Measurements from ENCODE around the gene STPG1. TPM values are rescaled to one million over a fixed set of nuclear protein-coding genes. Genes with fewer than 3 reads are reported as not detected.

Gene STPG1
- total RNA-seq, 1 donor from 2014 or later: 2.4 TPM

- no peak for TF ChIP-seq CTCF (IDR thresholded peaks at IDR 0.05; ENCODE audit: partially characterized antibody, unreplicated experiment)
- H3K4me3 Mint-ChIP-seq (ENCODE audit: unreplicated experiment): peak overlapping the region; percentile 98
- no peak for DNase-seq
- peaks cover 29% of the 10 kb centered on the region for H3K4me1 Mint-ChIP-seq (ENCODE audit: low read depth, unreplicated experiment)
- peaks cover 1% of the 10 kb centered on the region for H3K9me3 Mint-ChIP-seq (ENCODE audit: unreplicated experiment)
- H3K27ac Mint-ChIP-seq (ENCODE audit: unreplicated experiment): peak overlapping the region; percentile 78
- H3K36me3 Mint-ChIP-seq (ENCODE audit: unreplicated experiment): no peaks in the 10 kb centered on the region
- H3K27me3 Mint-ChIP-seq (ENCODE audit: unreplicated experiment): no peaks in the 10 kb centered on the region
Observed at GRCh38 chr1:24415910-24416665, 2.5 kb upstream of the STPG1 start.

GRCh38 chr1:24415334-24415909, 1.8 kb upstream of the STPG1 start, which contains the start of gene NIPAL3:
Gene NIPAL3, plus strand, starts transcription at chr1:24415802. Its CDS starts 3,746 bp downstream, at chr1:24419548.
- Mint-ChIP-seq H3K4me3 (ENCODE audit: unreplicated experiment) (peak within 1 kb of the TSS; percentile 98), H3K4me1 (ENCODE audit: low read depth, unreplicated experiment) (peaks cover 29% of the 10 kb centered on the region), H3K9me3 (ENCODE audit: unreplicated experiment) (peaks cover 1% of the 10 kb centered on the region), H3K27ac (ENCODE audit: unreplicated experiment) (peak within 1 kb of the TSS; percentile 78), H3K36me3 (ENCODE audit: unreplicated experiment) (no peaks in the 10 kb centered on the region), H3K27me3 (ENCODE audit: unreplicated experiment) (no peaks in the 10 kb centered on the region)
- peak; percentile 98 for DNase-seq
- peak; percentile 93 for TF ChIP-seq CTCF (IDR thresholded peaks at IDR 0.05; ENCODE audit: partially characterized antibody, unreplicated experiment)

- Mint-ChIP-seq H3K36me3 (ENCODE audit: unreplicated experiment) (no peaks in the 10 kb centered on the region), H3K4me1 (ENCODE audit: low read depth, unreplicated experiment) (peaks cover 29% of the 10 kb centered on the region), H3K9me3 (ENCODE audit: unreplicated experiment) (peaks cover 1% of the 10 kb centered on the region), H3K27me3 (ENCODE audit: unreplicated experiment) (no peaks in the 10 kb centered on the region), H3K27ac (ENCODE audit: unreplicated experiment) (no peak overlapping the region), H3K4me3 (ENCODE audit: unreplicated experiment) (peak overlapping the region; percentile 53)
- no peak for TF ChIP-seq CTCF (IDR thresholded peaks at IDR 0.05; ENCODE audit: partially characterized antibody, unreplicated experiment)
- no peak for DNase-seq
Observed at GRCh38 chr1:24414775-24415333, 1.3 kb upstream of the STPG1 start.

- Mint-ChIP-seq H3K4me3 (ENCODE audit: unreplicated experiment) (peak overlapping the region; percentile 84), H3K27ac (ENCODE audit: unreplicated experiment) (no peak overlapping the region), H3K4me1 (ENCODE audit: low read depth, unreplicated experiment) (peaks cover 13% of the 10 kb centered on the region), H3K9me3 (ENCODE audit: unreplicated experiment) (peaks cover 1% of the 10 kb centered on the region), H3K27me3 (ENCODE audit: unreplicated experiment) (no peaks in the 10 kb centered on the region), H3K36me3 (ENCODE audit: unreplicated experiment) (no peaks in the 10 kb centered on the region)
- TF ChIP-seq CTCF (IDR thresholded peaks at IDR 0.05; ENCODE audit: partially characterized antibody, unreplicated experiment): no peak
- DNase-seq: no peak
Observed at GRCh38 chr1:24412408-24412807, 1.2 kb downstream of the STPG1 start.

- TF ChIP-seq CTCF (IDR thresholded peaks at IDR 0.05; ENCODE audit: partially characterized antibody, unreplicated experiment): no peak
- peaks cover 1% of the 10 kb centered on the region for H3K9me3 Mint-ChIP-seq (ENCODE audit: unreplicated experiment)
- H3K27ac Mint-ChIP-seq (ENCODE audit: unreplicated experiment): no peak overlapping the region
- H3K4me3 Mint-ChIP-seq (ENCODE audit: unreplicated experiment): no peak overlapping the region
- no peaks in the 10 kb centered on the region for H3K36me3 Mint-ChIP-seq (ENCODE audit: unreplicated experiment)
- no peaks in the 10 kb centered on the region for H3K27me3 Mint-ChIP-seq (ENCODE audit: unreplicated experiment)
- H3K4me1 Mint-ChIP-seq (ENCODE audit: low read depth, unreplicated experiment): peaks cover 13% of the 10 kb centered on the region
- DNase-seq: no peak
Observed at GRCh38 chr1:24411963-24412362, 1.6 kb downstream of the STPG1 start.

Data from glutamatergic neuron (in vitro differentiated cells).